Glomerular endothelial cell (primary cell): Measurements from ENCODE around the gene GARIN5A. TPM values are rescaled to one million over a fixed set of nuclear protein-coding genes. Genes with fewer than 3 reads are reported as not detected.

ENCODE experiments used
- DNase-seq: peaks from one replicate; pipeline ENCODE4 v3.0.0-alpha.2; 2011; ENCODE audit warnings: low read depth, low spot score; ENCODE audit errors: extremely low read depth
- total RNA-seq: library from RNA; depleted of rRNA; stranded (reverse); fragments of >200 nt; gene quantifications from 2 replicates; pipeline ENCODE4 v1.2.3, GENCODE V29; 2015

GARIN5A gene
- total RNA-seq, 1 donor from 2014 or later: not detected

- no peak for DNase-seq
Measured at GRCh38 chr19:50435627-50436026, 41.0 kb downstream of the GARIN5A start.

- no peak for DNase-seq
Measured at GRCh38 chr19:50435221-50435620, 41.4 kb downstream of the GARIN5A start.

GRCh38 chr19:50434525-50434924 lies 42.1 kb downstream of the GARIN5A start:
- no peak for DNase-seq

- no peak for DNase-seq
Measured at GRCh38 chr19:50433201-50434180, 43.2 kb downstream of the GARIN5A start.

GRCh38 chr19:50432221-50433028 lies 44.2 kb downstream of the GARIN5A start, which contains the start of gene MYBPC2:
Gene MYBPC2 (plus strand): TSS chr19:50432892. CDS start chr19:50432954, 62 bp downstream.
- DNase-seq: no peak

- DNase-seq: peak; percentile 14
Measured at GRCh38 chr19:50431343-50432220, 45.1 kb downstream of the GARIN5A start.

- DNase-seq: no peak
Measured at GRCh38 chr19:50430888-50431342, 45.7 kb downstream of the GARIN5A start.

GRCh38 chr19:50428772-50429463 lies 47.7 kb downstream of the GARIN5A start:
- DNase-seq: no peak

GRCh38 chr19:50427997-50428425 lies 48.6 kb downstream of the GARIN5A start:
- DNase-seq: no peak

- DNase-seq: no peak
Measured at GRCh38 chr19:50427318-50427925, 49.2 kb downstream of the GARIN5A start.

- DNase-seq: no peak
Measured at GRCh38 chr19:50425581-50425980, 51.1 kb downstream of the GARIN5A start.

GRCh38 chr19:50423279-50424113 lies 53.2 kb downstream of the GARIN5A start:
- no peak for DNase-seq

GRCh38 chr19:50422397-50423278 lies 54.0 kb downstream of the GARIN5A start:
- DNase-seq: no peak

GRCh38 chr19:50420808-50421207 lies 55.8 kb downstream of the GARIN5A start:
- no peak for DNase-seq

- DNase-seq: no peak
Measured at GRCh38 chr19:50420127-50420526, 56.5 kb downstream of the GARIN5A start.

- DNase-seq: no peak
Measured at GRCh38 chr19:50419580-50420035, 57.0 kb downstream of the GARIN5A start.

GRCh38 chr19:50419022-50419579 lies 57.5 kb downstream of the GARIN5A start:
- no peak for DNase-seq
